SH-SY5Y (cell line): ENCODE measurements around the gene MYH9.

ENCODE experiments used
- GATA2 ChIP-seq: IDR thresholded peaks from 2 replicates; pipeline ENCODE4 v1.6.1; 2011; ENCODE audit warnings: mild to moderate bottlenecking, low read depth, low read length
- GATA3 ChIP-seq: IDR thresholded peaks from 2 replicates; pipeline ENCODE4 v1.6.1; 2011; ENCODE audit warnings: low read depth, mild to moderate bottlenecking, low read length, moderate library complexity

DNA sequence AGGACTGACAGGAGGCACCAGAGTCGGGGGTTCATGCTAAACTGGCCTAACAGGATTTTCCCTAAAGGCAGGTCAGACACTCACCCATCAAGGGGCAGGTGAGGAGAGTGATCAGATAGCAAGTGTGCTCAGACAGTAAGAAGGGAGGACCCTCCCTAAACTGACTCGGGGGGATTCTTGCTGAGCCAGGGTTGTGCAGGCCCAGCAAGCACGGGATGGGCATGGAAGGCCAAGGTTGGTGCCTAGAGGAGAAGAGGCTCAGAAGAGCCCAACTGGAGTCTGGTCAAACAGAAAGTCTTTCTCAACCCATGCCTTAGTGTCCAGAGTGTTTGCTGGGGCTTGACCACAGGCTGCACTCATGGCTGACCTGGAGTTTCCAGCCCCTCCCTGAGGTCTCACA, 141.0 kb downstream of the MYH9 start:
- no peak for TF ChIP-seq GATA2
- no peak for TF ChIP-seq GATA3
